UCSD-AML1 (cell line): ENCODE measurements around the gene RCVRN.
A peak's percentile ranks its signal among the peaks of the same experiment; 100 is the strongest.
"Not testable (repeated sequence)": the region's sequence is repeated elsewhere in the genome, so short reads cannot be mapped to it uniquely, and the experiment has no call there.

ENCODE experiments used
- DNase-seq: peaks from one replicate; lab custom pipeline; 2025; ENCODE audit not compliant: unreplicated experiment; lab: John Stamatoyannopoulos, UW

RCVRN gene

GRCh38 chr17:9922012-9922848 is 17.2 kb upstream of the RCVRN start:
- DNase-seq: no peak

GRCh38 chr17:9921216-9921615 is 16.1 kb upstream of the RCVRN start:
- not testable (repeated sequence) for DNase-seq

GRCh38 chr17:9918804-9919352 is 13.8 kb upstream of the RCVRN start:
- no peak for DNase-seq

DNA sequence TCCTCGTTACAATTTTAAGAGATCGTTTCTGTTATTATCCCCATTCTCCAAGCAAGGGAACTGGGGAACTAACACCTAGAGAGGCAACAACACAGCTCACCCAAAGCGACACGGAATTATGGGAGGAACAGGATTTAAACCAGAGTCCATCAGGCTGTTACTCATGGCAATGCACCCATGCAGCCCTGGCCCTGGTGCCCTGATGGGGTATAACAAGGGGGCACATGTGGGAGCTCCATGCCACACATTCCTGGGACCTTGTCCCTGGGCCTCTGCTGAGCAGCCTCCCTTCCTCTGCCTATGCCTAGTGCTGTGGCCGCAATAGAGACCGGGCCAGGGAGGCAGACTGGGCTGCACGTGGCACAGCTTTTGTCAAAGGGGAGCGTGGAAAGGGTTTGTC is 13.3 kb upstream of the RCVRN start:
- no peak for DNase-seq

GRCh38 chr17:9917801-9918200 is 12.7 kb upstream of the RCVRN start:
- DNase-seq: no peak

- DNase-seq: no peak
These were observed 12.1 kb upstream of the RCVRN start for GRCh38 chr17:9917131-9917530.

DNA sequence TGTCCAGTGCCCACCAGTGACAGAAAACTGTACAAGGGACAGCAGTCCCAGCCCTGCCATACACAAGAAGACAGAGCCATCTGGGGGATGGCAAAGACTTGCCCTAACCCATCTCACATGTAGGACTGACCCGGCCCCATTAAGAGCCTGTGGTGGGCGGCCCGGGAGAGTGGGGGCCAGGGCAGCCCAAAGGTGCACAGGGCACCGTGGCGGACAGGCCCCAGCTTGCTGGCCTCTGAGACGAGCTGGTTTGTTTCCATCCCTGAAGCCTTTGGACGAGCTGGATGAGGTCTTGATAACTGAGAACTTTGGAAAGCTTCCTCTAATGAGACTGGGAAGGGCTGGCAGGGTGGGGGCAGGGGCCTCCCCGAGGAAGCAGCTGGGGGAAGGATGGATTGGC is 11.0 kb upstream of the RCVRN start:
- DNase-seq: no peak

DNA sequence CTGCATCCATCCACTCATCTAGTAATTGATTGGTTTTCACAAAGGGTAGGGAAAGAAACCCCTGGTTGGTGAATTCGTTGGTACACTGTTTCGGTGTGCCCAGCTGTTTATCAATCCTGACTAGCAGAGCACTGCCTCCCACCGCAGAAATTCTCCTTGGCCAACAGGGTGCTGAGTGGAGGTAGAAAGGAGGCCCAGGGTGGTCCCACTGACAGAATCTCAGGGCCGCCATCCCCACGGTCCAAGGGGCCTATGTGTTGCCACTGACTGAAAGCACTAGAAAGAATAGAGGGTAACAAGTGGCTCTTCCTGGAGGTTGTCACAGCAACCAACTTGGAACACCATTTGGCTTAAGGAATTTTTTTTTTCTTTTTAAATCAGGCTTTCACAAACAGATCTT is 8.4 kb upstream of the RCVRN start:
- DNase-seq: no peak

GRCh38 chr17:9912121-9913099 is 7.3 kb upstream of the RCVRN start:
- no peak for DNase-seq

DNA sequence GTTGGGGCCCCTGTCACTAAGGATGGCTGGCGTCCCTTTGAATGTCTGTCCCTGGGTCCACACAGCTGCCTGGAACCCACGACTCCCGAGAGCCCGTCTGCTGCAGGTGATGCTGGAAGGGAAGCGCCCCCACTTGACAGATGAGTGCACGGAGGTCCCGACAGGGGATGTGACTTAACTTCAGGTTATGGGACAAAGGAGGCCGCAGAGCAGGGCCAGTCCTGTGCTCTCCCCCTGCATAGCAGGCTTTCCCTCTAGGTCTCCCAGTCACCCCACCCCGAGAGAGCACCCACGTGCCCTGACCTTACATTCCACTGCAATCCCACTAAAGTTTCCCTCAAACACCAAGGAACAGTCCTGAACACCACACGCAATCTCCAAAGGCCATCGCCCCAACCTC is 6.0 kb upstream of the RCVRN start:
- DNase-seq: no peak

- no peak for DNase-seq
These were observed 3.6 kb upstream of the RCVRN start for GRCh38 chr17:9908649-9909042.

- no peak for DNase-seq
These were observed 3.0 kb upstream of the RCVRN start for GRCh38 chr17:9907883-9908648.

GRCh38 chr17:9907131-9907530 is 2.1 kb upstream of the RCVRN start:
- no peak for DNase-seq

DNA sequence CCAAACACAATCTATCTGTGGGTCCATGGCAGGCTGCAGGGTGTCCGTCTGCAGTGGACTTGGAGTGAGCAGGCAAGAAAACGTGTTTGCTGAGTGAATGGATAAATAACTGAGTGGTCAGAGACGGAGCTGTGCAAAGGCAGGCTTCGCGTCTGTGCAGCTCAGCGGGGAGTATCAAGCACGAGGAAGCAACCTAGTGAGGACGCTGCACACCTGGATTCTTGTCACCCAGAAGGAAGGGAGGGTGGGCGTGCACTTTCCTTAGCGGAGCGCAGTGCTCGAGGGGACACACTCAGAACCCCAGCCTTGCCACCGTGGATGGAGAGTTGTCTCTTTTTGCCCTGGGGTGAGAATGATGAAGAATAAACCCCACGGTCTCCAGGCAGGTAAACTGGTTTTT is 1.5 kb upstream of the RCVRN start:
- DNase-seq: no peak

GRCh38 chr17:9905902-9906301 is 831 bp upstream of the RCVRN start:
- DNase-seq: peak; percentile 37

DNA sequence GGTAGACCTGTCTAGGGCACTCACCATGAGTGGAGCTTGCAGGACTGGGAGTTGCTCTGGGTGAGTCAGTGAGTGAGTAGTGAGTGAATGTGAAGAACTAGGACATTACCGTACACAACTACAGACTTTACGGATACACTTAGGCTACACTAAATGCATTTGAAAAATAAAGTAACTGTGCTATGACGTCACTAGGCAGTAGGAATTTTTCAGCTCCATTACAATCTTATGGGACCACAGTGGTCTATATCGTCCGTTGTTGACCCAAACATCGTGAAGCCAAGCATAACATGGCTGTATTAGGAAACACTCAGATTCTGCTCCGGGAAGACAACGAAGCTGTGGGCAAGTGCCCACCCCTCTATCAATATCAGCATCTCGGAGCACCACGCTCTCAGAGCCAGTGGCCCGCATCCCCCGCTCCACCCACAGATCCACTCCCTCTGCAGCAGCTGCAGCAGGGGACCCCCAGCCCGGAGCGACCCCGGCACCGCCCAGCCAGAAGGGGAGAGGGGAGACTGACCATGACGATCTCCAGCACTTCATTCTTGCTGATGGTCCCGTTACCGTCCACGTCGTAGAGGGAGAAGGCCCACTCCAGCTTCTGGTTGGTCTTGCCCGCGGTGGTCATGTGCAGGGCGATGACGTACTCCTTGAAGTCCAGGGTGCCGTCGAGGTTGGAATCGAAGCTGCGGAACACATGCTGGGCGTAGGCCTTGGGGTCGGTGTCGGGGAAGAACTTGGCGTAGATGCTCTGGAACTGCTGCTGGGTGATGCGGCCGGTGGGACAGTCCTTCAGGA is 594 bp downstream of the RCVRN start:
- DNase-seq: no peak

GRCh38 chr17:9902120-9902519 is 3.0 kb downstream of the RCVRN start:
- DNase-seq: no peak

GRCh38 chr17:9900784-9901183 is 4.3 kb downstream of the RCVRN start:
- no peak for DNase-seq

- DNase-seq: no peak
These were observed 5.0 kb downstream of the RCVRN start for GRCh38 chr17:9900044-9900594.
